LNCaP clone FGC (cell line): ENCODE measurements around the gene PKDCC.

ENCODE experiments used
- DNase-seq: peaks from one replicate; pipeline ENCODE4 v3.0.0-alpha.2; 2011; ENCODE audit warnings: low read depth
- H3K4me3 ChIP-seq: 2 replicates; pipeline ENCODE4 v1.5.1; 2011; ENCODE audit warnings: mild to moderate bottlenecking, low read depth, low read length, control low read depth
- TF ChIP-seq, protein P1 (sequence below): IDR thresholded peaks from 2 replicates; pipeline ENCODE4 v1.5.1; 2012; ENCODE audit warnings: mild to moderate bottlenecking; ENCODE audit not compliant: control insufficient read depth, insufficient read depth; ENCODE audit errors: extremely low read depth

Gene PKDCC

DNA sequence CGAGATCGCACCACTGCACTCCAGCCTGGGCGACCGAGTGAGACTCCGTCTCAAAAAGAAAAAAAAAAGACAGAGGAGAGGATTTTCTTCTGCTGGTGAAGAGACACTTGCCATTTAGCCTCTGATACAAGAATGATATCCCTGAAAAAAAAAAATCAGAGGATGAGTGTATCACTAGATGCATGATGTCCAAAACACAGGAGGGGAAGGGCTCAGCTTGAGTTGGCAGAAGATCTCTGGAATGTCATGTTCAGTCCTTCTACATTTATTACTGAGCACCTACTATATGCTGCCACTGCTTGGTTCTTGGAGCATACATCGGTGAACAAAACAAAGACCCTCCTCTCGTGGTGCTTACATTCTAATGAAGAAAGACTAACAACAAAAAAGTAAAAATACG is 10.9 kb upstream of the PKDCC start:
- no peak overlapping the region for H3K4me3 ChIP-seq
- DNase-seq = no peak
- TF ChIP-seq, protein P1, sequence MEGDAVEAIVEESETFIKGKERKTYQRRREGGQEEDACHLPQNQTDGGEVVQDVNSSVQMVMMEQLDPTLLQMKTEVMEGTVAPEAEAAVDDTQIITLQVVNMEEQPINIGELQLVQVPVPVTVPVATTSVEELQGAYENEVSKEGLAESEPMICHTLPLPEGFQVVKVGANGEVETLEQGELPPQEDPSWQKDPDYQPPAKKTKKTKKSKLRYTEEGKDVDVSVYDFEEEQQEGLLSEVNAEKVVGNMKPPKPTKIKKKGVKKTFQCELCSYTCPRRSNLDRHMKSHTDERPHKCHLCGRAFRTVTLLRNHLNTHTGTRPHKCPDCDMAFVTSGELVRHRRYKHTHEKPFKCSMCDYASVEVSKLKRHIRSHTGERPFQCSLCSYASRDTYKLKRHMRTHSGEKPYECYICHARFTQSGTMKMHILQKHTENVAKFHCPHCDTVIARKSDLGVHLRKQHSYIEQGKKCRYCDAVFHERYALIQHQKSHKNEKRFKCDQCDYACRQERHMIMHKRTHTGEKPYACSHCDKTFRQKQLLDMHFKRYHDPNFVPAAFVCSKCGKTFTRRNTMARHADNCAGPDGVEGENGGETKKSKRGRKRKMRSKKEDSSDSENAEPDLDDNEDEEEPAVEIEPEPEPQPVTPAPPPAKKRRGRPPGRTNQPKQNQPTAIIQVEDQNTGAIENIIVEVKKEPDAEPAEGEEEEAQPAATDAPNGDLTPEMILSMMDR = no peak

DNA sequence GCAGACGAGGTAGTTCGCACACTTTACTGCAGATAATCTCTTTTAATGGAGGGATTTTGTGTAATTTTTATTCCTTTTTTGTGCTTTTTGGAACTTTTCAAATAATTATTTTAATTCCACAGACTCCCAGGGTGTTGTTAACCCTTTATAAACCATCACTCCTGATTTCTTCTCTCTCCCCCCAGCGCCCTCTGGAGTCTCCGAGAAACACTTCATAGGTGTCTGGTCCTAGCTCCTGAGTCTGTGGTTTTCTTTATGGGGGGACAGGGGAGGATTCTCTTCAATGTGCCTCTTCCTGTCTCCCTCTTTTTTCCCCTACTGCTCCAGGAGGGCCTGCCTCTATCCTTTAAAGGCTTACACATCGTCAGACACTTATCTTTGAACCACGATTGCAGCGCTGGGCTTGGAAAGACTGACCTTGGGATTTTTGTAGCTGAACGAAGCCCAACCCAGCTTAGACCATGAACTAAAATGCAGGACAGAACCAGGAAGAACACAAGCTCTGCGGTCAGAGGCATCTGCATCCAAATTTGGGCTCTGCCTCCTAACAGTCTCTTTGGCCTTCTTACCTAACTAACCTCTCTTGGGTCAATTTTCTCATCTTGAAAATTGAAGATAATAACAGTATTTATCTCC is 7.1 kb upstream of the PKDCC start:
- no peak overlapping the region for H3K4me3 ChIP-seq
- TF ChIP-seq, protein P1 = no peak
- no peak for DNase-seq

DNA sequence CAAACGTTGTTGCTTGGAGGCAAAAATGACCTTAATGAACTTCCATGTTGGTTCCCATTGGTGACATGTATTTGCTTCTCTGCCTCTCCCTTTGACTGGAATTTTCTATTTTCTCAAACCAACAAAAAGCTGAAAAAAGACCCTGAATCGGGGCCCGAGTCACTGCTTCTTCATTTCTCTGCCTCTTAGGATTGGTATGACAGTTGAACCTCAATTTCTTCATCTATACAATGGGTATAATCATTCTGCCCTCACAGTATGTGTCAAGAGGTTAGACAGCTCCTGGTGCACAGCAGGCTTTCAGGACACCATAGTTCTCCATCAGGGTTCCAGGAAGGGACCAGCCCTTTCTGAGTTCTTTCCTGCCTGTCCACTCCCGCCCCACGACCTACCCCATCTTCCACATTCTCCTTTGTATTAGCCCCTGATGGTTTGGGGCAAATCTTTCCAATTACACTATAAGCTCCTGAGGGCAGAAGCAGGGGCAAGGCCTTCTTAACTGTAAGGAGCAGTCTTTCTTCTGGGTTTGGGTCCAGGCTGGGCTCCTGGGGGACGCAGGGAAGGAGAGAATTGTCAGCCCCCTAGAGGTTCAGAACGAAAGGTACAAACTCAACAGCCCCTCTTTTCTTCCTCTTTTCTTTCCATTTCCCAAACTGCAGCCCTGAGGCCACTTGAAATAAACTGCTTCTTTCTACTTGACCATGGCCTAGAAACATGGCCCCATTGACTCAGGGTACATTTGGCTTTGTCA is 6.3 kb upstream of the PKDCC start:
- TF ChIP-seq, protein P1 = no peak
- no peak overlapping the region for H3K4me3 ChIP-seq
- DNase-seq = no peak

DNA sequence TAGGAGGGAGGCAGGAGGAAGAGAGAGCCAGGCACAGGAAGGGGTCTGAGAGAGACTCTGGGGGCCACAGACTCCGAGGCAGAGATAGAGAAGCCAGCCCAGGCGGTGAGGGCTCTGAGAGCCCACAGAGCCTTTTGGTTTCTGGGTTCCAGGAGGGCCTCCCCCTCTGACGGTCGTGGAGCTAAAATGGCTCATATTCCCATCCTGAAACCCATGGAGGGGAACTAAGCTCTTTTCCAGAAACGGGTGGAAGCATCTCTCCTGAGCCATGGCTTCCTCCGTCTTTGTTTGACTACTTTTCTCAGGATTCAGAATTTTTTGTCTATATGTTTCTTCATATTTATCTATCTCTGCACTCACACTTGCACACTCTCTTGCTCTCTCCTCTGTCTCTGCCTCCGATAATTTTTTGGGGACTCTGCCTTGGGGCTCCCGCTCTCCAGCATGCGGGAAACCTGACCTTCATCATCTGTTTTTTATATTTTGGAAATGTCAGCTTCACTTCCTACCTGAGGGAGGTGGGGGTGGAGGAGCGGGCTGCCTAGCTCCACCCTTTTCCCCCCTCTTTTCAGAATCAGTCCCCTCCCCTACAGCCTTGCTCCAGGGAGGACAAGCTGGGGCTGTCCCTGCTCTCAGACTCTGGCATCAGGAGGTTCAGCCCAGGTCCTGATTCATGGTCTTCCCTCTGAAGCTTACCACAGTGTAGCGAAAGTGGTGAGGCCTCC is 5.0 kb upstream of the PKDCC start:
- TF ChIP-seq, protein P1 = no peak
- no peak for DNase-seq
- no peak overlapping the region for H3K4me3 ChIP-seq

DNA sequence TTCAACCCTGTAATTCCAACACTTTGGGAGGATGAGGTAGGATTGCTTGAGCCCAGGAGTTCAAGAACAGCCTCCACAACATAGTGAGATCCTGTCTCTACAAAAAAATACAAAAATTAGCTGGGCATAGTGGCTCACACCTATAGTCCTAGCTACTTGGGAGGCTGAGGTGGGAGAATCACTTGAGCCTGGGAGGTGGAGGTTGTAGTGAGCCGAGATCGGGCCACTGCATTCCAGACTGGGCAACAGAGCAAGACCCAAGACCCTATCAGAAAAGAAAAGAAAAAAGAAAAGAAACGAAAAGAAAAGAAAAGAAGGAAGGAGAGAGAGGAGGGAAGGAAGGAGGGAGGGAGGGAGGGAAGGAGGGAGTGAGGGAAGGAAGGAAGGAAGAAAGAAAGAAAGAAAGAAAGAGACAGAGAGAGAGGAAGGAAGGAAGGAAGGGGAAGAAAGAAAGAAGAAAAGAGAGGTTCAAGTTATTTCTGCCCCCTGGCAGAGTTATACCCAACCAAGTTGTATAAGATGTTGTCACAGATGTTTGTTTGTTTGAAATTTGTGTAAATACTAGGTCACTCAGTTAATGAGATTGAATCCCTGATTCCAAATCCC is 3.9 kb upstream of the PKDCC start:
- no peak overlapping the region for H3K4me3 ChIP-seq
- no peak for DNase-seq
- TF ChIP-seq, protein P1 = no peak

DNA sequence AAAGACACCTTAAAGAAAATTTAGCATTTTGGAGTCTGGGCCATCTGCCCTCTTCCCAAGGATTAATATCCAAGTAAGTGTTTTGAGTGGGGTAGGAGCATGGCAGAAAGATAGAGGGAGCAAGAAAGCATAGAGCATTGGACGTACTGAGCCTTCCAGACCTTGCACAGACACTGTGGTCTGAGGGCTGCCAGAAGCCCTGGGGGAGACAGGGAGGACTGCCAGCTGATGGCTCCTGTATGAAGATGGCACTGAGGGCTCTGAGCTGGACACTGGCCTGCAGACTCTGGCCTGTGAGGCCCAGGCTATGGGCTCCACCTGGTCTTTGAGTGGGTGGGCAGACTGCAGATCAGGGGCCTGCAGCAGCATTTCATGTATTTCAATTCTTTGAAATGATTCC is 2.9 kb upstream of the PKDCC start:
- DNase-seq = no peak
- TF ChIP-seq, protein P1 = no peak
- H3K4me3 ChIP-seq = no peak overlapping the region
